ENCODE data around the gene NUDT4.
A peak's percentile ranks its signal among the peaks of the same experiment; 100 is the strongest.
"Not testable (repeated sequence)": the region's sequence is repeated elsewhere in the genome, so short reads cannot be mapped to it uniquely, and the experiment has no call there.

The NUDT4 gene

DNA sequence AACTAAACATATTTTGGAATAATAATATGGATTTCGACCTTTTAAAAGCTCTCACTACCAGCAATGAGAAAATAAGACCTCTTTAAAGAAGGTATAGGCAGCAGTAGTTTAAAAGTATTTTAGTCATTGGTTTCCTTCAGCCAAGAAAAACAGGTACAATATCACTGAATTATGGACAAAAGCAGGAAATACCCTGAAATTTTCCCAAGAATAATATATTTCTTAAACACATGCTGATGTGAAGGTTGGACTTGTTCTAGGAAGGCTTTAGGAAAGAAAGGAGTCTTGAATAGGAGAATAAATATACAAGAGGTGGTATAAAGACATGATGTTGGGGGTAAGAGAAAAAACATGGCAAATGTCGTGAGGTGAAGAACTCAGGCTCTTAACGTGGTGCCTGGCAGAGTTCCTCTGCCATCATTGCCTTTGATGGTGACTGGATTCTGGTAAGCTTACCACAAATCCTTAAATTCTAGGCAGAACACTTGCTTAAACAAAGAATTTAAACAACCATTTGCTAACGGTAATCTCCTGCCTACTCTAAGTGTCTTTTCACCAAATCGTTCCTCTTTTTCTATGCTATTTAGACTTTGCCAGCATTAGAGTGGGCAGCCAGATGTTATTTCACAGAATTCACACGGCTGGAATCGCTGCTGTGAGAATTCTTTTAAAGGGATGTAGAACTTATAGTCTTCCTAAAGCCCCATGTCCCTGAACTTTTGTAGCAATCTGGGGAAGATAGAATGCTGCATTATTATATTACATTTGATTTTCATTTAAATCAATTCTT is 11.9 kb upstream of the NUDT4 start:
- no peak for DNase-seq
- intact Hi-C loops (cut with DNase I): loop anchor here (10.0 kb wide), 1 partner anchor 191 kb away; no protein-coding TSS in a partner anchor

DNA sequence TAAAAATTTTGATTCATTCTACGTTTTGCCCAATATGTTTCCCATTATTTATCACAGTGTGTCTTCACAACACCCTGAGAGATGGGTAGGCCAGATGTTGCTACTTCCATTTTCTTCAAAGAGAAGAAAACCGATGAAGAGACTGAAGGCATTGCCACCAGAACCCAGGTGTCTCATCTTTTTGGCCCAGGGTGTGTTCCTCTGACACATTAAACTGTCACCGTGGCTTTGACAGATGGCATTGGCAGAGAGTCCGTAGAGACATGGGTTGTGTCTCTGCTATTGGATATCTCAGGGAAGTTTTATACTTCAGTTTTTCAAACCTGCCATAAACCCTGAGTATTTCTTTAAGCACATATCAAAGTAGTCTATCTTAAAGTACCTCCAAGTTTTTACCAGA is 11.3 kb upstream of the NUDT4 start:
- intact Hi-C loops (cut with DNase I): loop anchor here (10.0 kb wide), 1 partner anchor 192 kb away; no protein-coding TSS in a partner anchor
- no peak for DNase-seq

DNA sequence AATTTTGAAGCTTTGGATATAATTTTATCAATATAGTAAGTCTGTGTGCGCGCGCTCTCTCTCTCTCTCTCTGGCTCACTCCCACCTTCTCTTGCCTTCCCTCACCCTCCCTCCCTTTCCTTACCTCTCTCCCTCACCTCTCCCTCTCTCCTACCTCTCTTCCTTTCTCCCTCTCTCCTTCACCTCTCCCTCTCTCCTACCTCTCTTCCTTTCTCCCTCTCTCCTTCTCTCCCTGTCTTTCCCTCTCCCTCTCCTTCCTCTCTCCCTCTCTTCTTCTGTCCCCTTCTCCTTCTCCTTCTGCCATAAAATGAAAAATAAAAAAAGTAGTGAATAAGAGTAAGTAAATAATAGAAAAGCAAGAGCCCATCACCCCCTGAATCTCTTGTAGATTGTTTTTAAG is 9.0 kb upstream of the NUDT4 start:
- DNase-seq: no peak
- intact Hi-C loops (cut with DNase I): loop anchor here (10.0 kb wide), 1 partner anchor 194 kb away; no protein-coding TSS in a partner anchor

DNA sequence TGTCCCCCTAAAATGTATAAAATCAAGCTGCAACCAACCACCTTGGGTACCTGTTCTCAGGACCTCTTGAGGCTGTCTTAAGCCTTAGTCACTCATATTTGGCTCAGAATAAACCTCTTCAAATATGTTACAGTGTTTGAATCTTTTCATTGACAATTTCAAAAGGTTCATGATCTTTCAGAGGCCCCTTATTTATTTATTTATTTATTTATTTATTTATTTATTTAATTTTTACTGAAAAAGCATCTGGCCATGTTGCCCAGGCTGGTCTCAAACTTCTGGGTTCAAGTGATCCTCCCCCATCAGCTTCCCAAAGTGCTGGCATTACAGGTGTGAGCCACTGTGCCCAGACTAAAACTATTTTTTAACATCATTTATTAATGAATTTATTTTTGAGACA is 8.2 kb upstream of the NUDT4 start:
- no peak for DNase-seq
- intact Hi-C loops (cut with DNase I): loop anchor here (10.0 kb wide), 1 partner anchor 195 kb away; no protein-coding TSS in a partner anchor

DNA sequence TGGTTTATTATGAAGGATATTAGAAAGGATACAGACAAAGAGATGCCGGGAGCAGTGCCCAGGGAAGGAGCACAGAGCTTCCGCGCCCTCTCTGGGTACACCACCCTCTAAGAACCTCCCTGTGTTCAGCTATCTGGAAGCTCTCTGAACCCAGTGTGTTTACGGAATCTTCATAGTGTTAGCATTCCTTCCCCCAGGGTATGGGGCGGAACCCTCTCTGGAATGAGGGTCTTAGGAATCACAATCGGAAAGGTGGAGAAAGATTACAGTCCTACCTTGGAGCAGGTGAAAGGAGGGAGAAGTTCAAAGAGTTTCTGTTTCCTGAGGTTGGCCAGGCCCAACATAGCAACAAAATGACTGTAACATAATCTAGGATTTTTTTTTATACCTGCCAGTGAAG is 6.8 kb upstream of the NUDT4 start:
- no peak for DNase-seq
- intact Hi-C loops (cut with DNase I): no loop called here

DNA sequence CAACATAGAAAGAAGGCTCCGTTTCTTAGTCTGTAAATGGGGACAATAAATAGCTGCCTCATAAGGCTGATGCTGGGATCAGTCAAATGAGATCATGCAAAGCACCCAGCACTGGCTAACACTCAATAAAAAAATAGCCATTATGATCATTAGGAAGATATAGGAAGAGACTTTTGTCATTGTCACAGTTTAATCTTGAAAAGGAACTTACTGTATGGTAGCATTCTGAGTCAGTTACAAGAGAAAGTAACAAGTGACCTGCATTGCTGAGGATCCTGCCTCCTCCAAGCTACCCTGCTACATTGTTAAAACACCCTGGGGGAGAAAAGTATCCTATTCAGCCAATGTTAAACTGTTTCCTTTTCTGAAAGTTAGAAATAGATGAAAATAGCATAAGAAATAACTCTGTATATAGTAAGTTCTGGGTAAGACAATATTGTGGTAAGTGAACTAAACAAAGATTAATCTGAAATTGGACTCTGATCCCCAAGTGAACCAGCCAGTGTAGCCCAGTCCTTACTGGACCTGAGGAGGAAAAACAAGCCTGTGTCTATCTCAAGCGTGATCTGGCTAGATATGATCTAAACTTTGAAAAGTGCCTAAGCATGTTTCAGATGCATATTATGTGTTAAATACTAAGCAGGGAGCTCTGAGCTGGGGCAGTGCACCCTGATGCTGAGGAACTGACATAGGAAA is 3.6 kb upstream of the NUDT4 start:
- intact Hi-C loops (cut with DNase I): no loop called here
- DNase-seq: no peak

DNA sequence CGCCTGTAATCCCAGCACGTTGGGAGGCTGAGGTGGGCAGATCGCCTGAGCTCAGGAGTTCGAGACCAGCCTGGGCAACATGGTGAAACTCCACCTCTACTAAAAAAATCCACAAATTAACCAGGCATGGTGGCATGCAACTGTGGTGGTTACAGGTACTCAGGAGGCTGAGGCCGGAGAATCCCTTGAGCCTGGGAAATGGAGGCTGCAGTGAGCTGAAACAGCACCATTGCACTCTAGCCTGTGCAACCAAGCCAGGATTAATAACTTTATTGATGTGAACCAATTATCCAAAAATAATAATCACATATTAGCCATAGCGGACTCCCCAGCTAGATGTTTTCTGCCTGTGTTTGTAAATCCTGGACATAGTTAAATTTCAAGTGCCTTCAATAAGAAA is 1.8 kb upstream of the NUDT4 start:
- intact Hi-C loops (cut with DNase I): no loop called here
- DNase-seq: no peak

DNA sequence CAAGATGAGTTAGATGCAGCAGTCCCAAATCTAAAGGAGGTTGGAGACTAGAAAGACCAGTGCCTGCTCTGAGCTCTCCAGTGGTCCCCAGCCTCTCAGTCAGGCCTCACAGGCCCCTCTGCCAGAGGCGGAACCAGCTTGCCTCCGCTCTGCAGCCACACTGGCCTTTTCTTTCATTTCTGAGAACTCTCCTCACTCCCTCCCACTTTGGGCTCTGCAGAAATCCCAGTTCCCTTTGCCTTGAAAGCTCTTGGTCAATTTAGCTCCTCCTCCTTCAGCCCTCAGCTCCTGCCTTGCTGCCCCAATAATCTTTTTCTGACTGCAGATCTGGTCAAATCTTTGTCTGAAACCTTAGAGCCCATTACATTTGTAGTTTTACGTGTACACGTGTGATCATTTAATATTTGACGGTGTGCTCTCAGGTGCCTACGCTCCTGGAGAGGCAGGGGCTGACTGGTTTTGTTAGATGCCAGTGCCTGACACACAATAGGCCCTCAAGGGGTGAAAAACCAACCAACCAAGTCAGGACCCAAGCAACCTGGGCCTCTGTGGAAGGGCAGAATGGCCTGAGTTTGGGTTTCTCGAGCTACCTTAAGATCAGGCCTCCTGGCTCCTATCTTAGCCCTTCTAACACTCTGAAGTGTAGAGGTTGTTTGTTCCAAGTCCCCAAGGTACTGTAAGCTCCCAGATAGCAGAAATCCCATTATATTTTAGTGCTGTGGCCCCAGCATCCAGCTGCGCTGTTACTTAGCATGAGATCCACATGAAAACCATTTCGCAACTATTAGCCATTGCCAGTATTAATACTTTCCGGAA is 1.1 kb upstream of the NUDT4 start:
- peak in 3 of 10 donors; percentile 10 to 87 (median 21) for DNase-seq
- intact Hi-C loops (cut with DNase I): no loop called here

DNA sequence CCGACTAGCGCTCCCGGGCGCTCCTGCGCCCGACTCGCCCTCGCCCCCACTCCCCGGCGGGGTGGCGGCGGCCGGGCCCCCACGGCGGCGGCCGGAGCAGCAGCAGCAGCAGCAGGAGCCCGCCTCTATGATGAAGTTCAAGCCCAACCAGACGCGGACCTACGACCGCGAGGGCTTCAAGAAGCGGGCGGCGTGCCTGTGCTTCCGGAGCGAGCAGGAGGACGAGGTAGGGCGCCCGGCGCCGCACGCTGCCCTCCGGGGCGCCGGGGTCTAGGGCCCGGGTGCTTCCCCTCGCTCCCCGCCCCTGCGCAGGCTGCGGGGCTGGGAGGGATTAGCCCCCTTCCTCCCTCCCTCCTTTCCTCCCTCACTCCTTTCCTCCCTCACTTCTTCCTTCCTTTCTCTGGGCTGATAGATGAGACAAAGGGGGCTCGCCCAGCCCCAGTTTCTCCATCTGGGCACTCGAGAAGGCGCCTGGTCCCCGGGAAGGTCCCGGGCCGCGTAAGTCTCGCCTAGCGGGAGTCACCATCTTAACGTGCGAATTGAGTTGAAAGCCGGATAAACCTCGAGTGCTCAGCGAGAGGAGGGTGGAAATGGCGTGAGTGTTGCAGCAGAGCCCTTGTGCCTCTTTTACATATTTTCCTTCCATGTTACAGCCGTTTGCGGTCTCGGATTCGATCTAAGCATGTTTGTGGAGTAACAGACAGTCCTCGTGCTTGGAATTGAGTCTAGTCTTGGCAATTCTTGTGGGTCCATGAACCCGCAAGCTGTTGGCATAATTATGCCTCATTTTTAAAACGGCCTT is 672 bp downstream of the NUDT4 start:
- intact Hi-C loops (cut with DNase I): not testable (repeated sequence)

DNA sequence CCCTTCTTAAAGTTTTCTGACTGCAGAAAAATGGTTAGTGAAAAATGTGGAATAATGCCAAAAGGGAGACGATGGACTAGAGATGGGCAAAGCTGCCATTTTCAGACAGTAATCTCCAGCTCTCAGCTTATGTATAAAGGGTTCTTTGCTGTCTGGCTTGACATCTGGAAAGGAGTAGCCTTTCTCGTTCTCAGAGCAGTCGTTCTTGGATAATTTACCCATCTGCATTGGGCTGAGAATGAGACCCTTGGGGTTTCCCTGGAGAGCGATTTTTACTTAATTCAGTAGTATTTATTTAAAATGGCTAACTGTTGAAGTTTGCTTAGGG is 1.2 kb downstream of the NUDT4 start:
- DNase-seq: no peak
- intact Hi-C loops (cut with DNase I): no loop called here

More for the DNA sequence above, 672 bp downstream of the NUDT4 start:
- peak in 7 of 10 donors; percentile 17 to 85 (median 32) for DNase-seq

DNA sequence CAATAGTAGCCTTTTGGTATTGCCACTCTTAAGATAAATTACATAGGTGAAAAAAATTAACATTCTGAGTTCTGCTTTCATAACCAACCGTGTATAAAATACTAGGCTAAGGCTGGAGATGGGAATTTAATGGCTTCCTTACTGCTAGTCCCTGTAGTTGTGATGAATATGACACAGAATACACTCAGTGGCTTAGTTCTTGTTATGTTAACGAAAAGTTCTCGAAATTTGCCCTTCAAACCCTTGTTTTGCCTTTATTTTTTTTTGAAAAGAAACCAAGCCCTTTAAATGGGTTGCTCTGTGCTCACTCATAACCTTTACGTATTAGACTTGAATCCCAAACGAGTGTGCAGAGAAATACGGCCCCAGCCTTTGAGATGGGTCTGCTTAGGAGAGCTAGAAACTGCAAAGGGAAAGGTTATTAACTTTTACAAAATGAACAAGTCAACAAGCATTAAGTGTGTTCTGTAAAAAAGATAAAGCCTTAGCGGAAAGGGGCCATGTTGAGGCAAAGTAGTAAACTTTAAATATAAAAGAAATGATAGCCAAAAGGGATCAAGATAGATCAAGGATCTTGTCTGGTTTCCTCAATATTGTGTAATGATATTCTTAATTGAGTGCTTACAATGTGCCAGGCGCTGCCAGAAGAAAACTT is 1.7 kb downstream of the NUDT4 start:
- intact Hi-C loops (cut with DNase I): no loop called here
- DNase-seq: no peak

DNA sequence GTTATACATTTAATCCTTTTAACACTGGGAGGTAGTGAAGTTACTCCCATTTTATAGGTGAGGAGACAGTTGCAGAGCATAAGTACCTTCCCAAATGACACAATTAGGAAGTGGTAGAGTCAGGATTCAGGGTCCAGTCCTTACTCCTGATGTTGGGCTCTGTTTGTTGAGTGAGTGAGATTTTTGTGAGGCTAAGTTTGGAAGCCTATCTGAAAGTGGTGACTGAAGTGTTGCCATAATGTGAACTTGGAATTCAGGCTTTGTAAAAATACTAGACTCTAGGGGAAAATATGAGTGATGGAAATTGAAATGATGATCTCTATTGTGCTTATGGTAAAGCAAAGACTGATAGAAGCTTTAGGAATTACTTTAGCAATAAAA is 2.2 kb downstream of the NUDT4 start:
- no peak for DNase-seq
- intact Hi-C loops (cut with DNase I): loop anchor here (5.0 kb wide), 1 partner anchor 453 kb away; the partner anchor contains the start of gene EEA1

DNA sequence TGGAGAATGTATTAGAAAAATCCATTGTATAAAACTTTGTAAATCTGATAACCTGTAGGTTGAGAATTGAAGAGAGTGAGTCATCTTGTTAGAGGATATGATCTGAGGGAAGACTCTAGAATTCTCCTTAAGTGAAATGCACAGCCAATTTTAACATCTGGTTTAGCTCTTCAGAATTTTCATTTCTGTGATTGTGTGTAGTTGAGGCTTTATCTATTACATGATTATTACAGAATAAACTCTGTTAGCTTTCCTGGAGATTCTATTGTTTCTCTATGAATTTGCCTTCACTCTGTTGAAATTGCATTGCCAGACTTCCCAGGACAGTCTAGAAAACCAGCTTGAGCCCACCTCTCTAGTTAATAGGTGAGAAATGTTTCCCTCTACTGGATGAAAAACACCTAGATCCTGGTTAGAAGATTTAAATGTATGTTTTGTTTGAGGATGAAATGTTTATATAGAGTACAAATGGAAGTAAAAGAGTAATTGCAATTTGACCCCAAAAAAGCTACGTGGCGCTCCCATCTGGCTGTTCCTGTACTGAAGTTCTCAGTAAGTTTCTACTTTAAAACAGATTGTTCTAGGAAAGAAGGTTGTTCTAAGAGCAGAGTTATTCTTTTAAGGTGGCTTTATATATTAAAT is 2.9 kb downstream of the NUDT4 start:
- DNase-seq: no peak
- intact Hi-C loops (cut with DNase I): loop anchor here (5.0 kb wide), 1 partner anchor 453 kb away; the partner anchor contains the start of gene EEA1

DNA sequence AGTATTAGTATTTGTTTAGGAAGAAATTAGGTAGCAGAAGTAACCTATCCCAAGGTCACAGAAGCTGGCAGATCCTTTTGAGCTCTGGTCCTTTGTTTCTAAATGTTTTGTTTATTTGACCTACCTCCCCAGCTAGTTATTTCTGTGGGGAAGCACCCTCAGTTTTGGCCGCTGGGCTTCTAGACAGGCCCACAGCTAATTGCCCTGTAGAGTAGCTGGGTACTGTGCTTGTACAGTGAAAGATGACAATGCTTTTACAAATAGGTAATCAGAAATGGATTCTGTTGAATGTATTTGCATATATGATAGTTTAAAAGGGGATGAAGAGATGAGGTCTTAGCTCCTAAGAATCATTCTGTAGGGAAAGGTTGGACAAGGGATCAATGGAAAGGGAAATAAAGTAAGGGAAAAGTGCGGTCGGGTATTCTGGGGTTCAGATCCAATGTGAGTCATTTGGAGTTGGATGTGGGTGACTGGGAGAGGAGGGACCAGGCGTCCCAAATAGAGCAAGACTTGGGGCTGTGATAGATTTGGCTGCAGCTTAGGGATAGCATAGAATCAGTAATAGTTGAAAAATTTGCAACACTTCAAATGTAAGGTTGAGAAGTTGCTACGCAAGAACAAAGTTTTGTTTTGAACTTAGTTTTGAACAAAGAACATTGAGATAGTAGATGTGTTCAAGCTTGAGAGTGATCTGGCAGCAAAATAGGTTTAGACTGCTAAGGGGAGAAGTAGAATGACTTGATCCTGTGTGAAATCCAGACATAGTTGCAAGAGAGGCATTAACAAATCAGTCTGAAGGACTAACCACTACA is 3.6 kb downstream of the NUDT4 start:
- DNase-seq: no peak
- intact Hi-C loops (cut with DNase I): loop anchor here (5.0 kb wide), 1 partner anchor 454 kb away; the partner anchor contains the start of gene EEA1

DNA sequence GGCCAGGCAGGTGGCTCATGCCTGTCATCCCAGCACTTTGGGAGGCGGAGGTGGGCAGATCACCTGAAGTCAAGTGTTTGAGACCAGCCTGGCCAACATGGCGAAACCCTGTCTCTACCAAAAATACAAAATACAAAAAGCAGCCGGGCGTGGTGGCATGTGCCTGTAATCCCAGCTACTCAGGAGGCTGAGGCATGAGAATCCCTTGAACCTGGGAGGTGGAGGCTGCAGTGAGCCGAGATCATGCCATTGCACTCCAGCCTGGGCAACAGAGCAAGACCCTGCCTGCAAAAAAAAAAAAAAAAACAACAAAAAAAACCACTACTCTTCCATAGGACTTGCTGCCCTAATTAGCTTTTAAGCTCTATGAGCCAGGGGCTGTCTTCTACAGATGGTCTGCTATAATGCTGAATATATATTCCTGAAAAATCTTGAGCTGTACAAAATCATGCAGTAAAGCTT is 4.3 kb downstream of the NUDT4 start:
- peak in 1 of 10 donors; percentile 68 for DNase-seq
- intact Hi-C loops (cut with DNase I): loop anchor here (5.0 kb wide), 1 partner anchor 455 kb away; the partner anchor contains the start of gene EEA1

DNA sequence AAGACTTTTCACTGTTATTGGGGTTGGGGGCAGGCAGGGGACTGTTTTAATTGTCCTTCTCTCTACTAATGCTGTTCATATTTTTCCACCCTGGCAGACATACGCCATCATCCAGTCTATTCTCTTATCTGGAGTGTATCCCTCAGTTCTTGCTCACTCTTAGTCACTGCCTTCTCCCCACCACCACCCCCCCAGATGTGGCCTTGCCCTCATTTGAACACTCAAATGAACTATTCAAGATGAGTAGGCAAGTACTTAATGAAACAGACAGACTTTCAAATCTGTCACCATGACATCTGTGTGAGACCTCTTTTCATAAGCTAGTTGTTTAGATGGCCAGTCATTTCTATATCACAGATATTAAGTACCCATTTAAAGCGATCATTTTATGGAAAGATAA is 10.1 kb downstream of the NUDT4 start:
- no peak for DNase-seq
- intact Hi-C loops (cut with DNase I): no loop called here

DNA sequence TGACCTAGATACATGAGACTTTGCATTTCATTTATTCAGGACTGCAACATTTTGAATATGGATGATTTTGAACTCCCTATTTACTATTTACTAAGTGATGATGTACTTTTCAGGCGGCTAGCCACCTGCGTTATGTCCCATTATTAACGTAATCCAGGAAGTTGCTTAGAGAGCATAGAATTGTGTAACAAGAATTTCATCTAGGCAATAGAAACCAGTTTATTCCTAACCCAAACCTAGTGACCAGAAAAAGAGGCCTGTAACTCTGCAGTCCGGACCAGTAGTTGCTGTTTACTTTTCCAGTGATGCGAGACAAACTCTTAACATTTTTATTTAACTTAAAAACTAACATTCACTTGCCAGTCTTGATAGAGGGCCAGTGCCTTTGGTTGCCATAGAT is 12.3 kb downstream of the NUDT4 start:
- intact Hi-C loops (cut with DNase I): loop anchor here (10.0 kb wide), 1 partner anchor 605 kb away; no protein-coding TSS in a partner anchor
- DNase-seq: no peak

All from posterior cingulate gyrus (tissue), 11 donors.